Natural killer cell (primary cell): ENCODE data around the gene TAGAP. TPM values are rescaled to one million over a fixed set of nuclear protein-coding genes. Genes with fewer than 3 reads are reported as not detected.

Source experiments
- ATAC-seq, 3 donors: fragments of 150-1000 bp in 2 of 3; fragments of 200-7000 bp in 1 of 3; cut with Tn5 transposase; 1 replicate in 1 of 3; 2 replicates in 2 of 3; pipeline ENCODE4 v1.10.0; 2021; ENCODE audit warnings: mild to moderate bottlenecking in 2 of 3, moderate library complexity in 2 of 3
- DNase-seq, 2 donors: peaks; one replicate each; pipeline versions ENCODE4 v3.0.0 to v3.0.0-alpha.2; 2013 to 2021; ENCODE audit warnings: mixed read lengths in 1 of 2
- H3K27ac ChIP-seq: one replicate; pipeline ENCODE4 v1.5.1; 2013; ENCODE audit warnings: mild to moderate bottlenecking, low read length
- H3K27me3 ChIP-seq: one replicate; pipeline ENCODE4 v1.6.1; 2013; ENCODE audit warnings: low read length; ENCODE audit not compliant: control insufficient read depth, insufficient read depth
- H3K36me3 ChIP-seq: one replicate; pipeline ENCODE4 v1.6.1; 2013; ENCODE audit warnings: low read length; ENCODE audit not compliant: control insufficient read depth, insufficient read depth
- H3K4me1 ChIP-seq: one replicate; pipeline ENCODE4 v1.6.1; 2013; ENCODE audit warnings: low read length; ENCODE audit not compliant: control insufficient read depth, insufficient read depth
- H3K4me3 ChIP-seq: one replicate; pipeline ENCODE4 v1.5.1; 2013; ENCODE audit warnings: low read length
- H3K9me3 ChIP-seq: one replicate; pipeline ENCODE4 v1.6.1; 2013; ENCODE audit warnings: low read length; ENCODE audit not compliant: control insufficient read depth, insufficient read depth
- H3K27ac Mint-ChIP-seq, 2 donors: one replicate each; pipeline ENCODE4 v1.8.0; 2022; ENCODE audit warnings: mild to moderate bottlenecking in 2 of 2, mixed read lengths in 2 of 2, moderate library complexity in 1 of 2
- H3K27me3 Mint-ChIP-seq, 2 donors: one replicate each; pipeline ENCODE4 v1.8.0; 2022; ENCODE audit warnings: low read depth in 2 of 2, mixed read lengths in 2 of 2
- H3K36me3 Mint-ChIP-seq: one replicate; pipeline ENCODE4 v1.8.0; 2022; ENCODE audit warnings: mixed read lengths
- H3K4me1 Mint-ChIP-seq, 2 donors: one replicate each; pipeline ENCODE4 v1.8.0; 2022; ENCODE audit warnings: mixed read lengths in 2 of 2
- H3K4me3 Mint-ChIP-seq: one replicate; pipeline ENCODE4 v1.8.0; 2022; ENCODE audit warnings: mild to moderate bottlenecking, moderate library complexity, mixed read lengths
- H3K9me3 Mint-ChIP-seq, 2 donors: one replicate each; pipeline ENCODE4 v1.8.0; 2022; ENCODE audit warnings: mixed read lengths in 2 of 2
- CTCF ChIP-seq: fragments of 200-600 bp; IDR thresholded peaks from one replicate; pipeline ENCODE4 v1.8.0; 2022; ENCODE audit warnings: antibody characterized with exemption
- WGBS: methylation state at CpG from one replicate; pipeline ENCODE4 v1.1.7; 2013; ENCODE audit warnings: missing lambda C conversion rate; ENCODE audit not compliant: insufficient coverage; 5-methylcytosine and 5-hydroxymethylcytosine counted together
- intact Hi-C: fragments of 100-400 bp; cut with micrococcal nuclease; formaldehyde crosslinking; loops from one replicate; pipeline ENCODE4 v1.14.2; 2022
- total RNA-seq, 4 donors: library from RNA; stranded (reverse); fragments of 120-200 nt in 1 of 4; gene quantifications; one replicate each; pipeline versions ENCODE4 v1.2.3 to v1.2.4, GENCODE V29; 2013 to 2022

Gene TAGAP
- 100 to 1,000 TPM; 139 to 291 (median 178) TPM for total RNA-seq
- 217 TPM for total RNA-seq (2013)

- Histone ChIP-seq H3K36me3 (peaks cover 36% of the 10 kb centered on the region), H3K4me3 (peak within 1 kb of the TSS; percentile 61), H3K9me3 (no peaks in the 10 kb centered on the region), H3K27me3 (no peaks in the 10 kb centered on the region), H3K4me1 (peaks cover 29% of the 10 kb centered on the region), H3K27ac (peak within 1 kb of the TSS; percentile 87)
- WGBS: 10% methylated on average over 14 of the region's 15 CpGs
- peaks cover 50 to 53% of the 10 kb centered on the region in 2 donors for H3K4me1 Mint-ChIP-seq
- DNase-seq (peak; percentile 78 to 93), ATAC-seq (peak; percentile 76 to 89 (median 82))
- peak within 1 kb of the TSS; percentile 97 for H3K27ac Mint-ChIP-seq
- H3K4me3 Mint-ChIP-seq: peak within 1 kb of the TSS; percentile 98
- intact Hi-C loops: loop anchor here (1.0 to 10.0 kb wide), 4 partner anchors 9 to 1900 kb away; no protein-coding TSS in a partner anchor
- TF ChIP-seq CTCF: no peak
- no peaks in the 10 kb centered on the region for H3K27me3 Mint-ChIP-seq
- H3K36me3 Mint-ChIP-seq: peaks cover 26% of the 10 kb centered on the region
- H3K9me3 Mint-ChIP-seq: no peaks in the 10 kb centered on the region
These were observed at the start of gene TAGAP for GRCh38 chr6:159044899-159045727. TSS of gene TAGAP (minus strand) at chr6:159044991. CDS start at chr6:159044146, 845 bp downstream.

GRCh38 chr6:159093609-159094443, 49.0 kb upstream of the TAGAP start:
- Histone ChIP-seq H3K27ac (peak overlapping the region; percentile 89), H3K4me3 (no peak overlapping the region), H3K4me1 (peaks cover 31% of the 10 kb centered on the region), H3K36me3 (no peaks in the 10 kb centered on the region), H3K9me3 (no peaks in the 10 kb centered on the region), H3K27me3 (no peaks in the 10 kb centered on the region)
- ATAC-seq (no peak), DNase-seq (peak in 1 of 2 donors; percentile 38)
- H3K27ac Mint-ChIP-seq: no peak overlapping the region
- H3K27me3 Mint-ChIP-seq: no peaks in the 10 kb centered on the region
- no peak overlapping the region for H3K4me3 Mint-ChIP-seq
- 87% methylated on average over 32 of the region's 32 CpGs for WGBS
- peaks cover 13 to 15% of the 10 kb centered on the region in 2 donors for H3K4me1 Mint-ChIP-seq
- intact Hi-C loops: no loop called here
- no peaks in the 10 kb centered on the region for H3K36me3 Mint-ChIP-seq
- no peaks in the 10 kb centered on the region for H3K9me3 Mint-ChIP-seq
- no peak for TF ChIP-seq CTCF

- Histone ChIP-seq H3K9me3 (no peaks in the 10 kb centered on the region), H3K4me1 (peaks cover 19% of the 10 kb centered on the region), H3K4me3 (no peak overlapping the region), H3K36me3 (no peaks in the 10 kb centered on the region), H3K27ac (no peak overlapping the region), H3K27me3 (no peaks in the 10 kb centered on the region)
- H3K27me3 Mint-ChIP-seq: no peaks in the 10 kb centered on the region
- H3K9me3 Mint-ChIP-seq: no peaks in the 10 kb centered on the region
- H3K36me3 Mint-ChIP-seq: no peaks in the 10 kb centered on the region
- intact Hi-C loops: no loop called here
- 91% methylated on average over 5 of the region's 5 CpGs for WGBS
- ATAC-seq (no peak), DNase-seq (no peak)
- no peak overlapping the region for H3K27ac Mint-ChIP-seq
- H3K4me3 Mint-ChIP-seq: no peak overlapping the region
- TF ChIP-seq CTCF: no peak
- H3K4me1 Mint-ChIP-seq: peaks cover 5 to 9% of the 10 kb centered on the region in 2 donors
These were observed 47.8 kb upstream of the TAGAP start for GRCh38 chr6:159092631-159093030.
